HG03139 (cell line): Measurements from ENCODE around the gene SERPINE2.

Experiments
- ATAC-seq: cut with Tn5 transposase; IDR thresholded peaks from one replicate; pipeline ENCODE4 v1.9.1; 2021; ENCODE audit not compliant: unreplicated experiment

SERPINE2 gene

DNA sequence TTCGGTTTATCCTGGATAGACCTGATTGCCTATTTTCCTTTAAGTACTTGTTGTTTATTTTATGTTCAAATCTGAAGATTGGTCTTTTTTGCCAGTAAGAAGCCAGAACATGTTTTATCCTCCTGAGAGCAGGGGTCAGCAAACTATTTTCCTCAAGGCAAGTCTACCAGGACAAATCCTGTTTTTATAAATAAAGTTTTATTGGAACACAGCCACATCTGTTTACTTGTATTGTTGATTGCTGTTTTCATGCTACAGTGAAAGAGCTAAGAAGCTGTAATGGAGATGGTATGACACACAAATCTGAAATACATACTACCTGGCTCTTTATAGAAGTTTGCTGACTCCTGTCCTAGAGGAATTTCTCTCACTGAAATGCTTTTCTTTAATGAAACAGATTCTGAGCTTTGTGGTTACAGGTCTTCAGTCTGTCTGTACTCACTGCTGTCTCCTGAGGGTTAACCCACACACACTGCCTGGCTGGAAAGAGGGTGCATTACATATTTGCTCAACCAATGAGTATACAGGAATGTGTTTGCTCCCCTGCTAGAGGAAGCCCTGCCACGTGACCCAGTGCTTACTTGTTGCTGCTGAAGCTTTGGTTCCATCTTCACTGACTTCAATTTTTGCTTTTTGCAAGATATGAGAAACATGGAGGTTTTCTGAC is 59.2 kb downstream of the SERPINE2 start:
- no peak for ATAC-seq

DNA sequence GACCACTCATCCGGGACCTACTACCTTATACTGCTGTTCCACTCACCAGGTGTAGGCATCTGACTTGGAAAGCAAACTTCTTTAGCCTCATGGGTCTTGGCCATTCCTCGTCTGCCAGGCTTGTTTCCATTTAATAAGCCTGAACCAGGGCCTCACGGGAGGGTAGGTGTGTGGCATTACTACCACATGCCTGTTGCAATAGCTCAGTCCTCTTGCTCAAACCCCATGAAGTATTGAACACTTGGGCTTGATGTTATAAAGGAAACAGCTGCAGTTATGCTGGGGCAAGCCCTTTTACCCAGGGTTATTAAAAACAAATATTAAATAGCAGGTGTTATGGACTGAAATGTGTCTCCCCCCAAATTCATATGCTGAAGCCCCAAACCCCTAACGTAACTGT is 60.6 kb downstream of the SERPINE2 start:
- ATAC-seq, result no peak

DNA sequence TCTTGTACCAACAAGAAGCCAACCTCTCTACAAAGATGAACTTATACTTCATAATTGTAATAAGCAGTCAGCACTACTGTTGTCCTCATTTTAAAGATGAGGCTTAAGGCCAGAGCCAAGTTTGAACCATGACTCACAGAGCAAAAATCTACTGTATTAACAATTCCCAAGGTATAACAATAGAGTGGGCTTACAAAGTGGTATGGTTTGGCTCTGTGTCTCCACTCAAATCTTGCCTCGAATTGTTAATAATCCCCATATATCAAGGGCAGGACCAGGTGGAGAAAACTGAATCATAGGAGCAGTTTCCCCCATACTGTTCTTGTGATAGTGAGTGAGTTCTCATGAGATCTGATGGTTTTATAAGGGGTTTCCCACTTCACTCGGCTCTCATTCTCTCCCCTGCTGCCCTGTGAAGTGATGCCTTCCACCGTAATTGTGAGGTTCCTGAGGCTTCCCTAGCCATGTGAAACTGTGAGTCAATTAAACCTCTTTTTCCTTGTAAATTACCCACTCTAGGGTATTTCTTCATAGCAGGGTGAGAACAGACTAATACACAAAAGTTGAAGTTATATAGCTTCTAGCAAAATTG is 62.4 kb downstream of the SERPINE2 start:
- ATAC-seq, result no peak

DNA sequence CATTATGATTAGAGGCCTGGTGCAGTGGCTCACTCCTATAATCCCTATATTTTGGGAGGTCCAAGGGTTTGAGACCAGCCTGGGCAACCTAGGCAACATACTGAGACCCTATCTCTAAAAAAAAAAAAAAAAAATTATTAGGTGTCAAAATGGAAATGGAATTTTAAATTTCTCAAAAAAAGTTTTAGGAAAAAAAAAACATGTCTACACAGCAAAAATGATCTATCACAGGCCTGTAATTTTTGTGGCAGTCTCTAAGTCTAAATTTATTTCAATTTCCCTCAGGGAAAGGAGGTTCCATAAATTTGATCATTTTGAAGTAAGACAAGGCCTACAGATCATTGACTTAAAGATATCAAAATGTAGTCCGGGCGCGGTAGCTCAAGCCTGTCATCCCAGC is 65.5 kb downstream of the SERPINE2 start:
- ATAC-seq, result no peak

- no peak for ATAC-seq
Measured at GRCh38 chr2:223972656-223973102, 66.4 kb downstream of the SERPINE2 start.

DNA sequence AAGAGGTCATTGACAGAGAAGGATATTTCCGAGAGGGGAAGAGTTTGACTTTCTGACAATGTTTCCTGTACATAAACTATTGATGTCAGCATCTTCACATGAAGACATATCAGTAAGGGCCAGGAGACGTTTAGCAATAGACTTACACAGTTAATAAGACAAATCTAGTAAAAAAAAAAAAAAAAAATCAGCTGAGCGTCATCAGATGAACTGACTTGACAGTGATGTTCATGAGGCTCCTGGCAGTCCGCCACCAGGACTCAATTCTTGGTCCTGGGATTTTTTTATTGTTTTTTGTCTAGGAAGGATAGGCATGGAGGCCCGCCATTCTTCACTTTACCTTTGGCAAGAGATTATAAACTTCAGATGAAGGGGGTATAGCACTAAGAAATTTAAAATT is 67.4 kb downstream of the SERPINE2 start:
- ATAC-seq, result no peak

- peak; percentile 68 for ATAC-seq
Measured at GRCh38 chr2:223970343-223971128, 68.5 kb downstream of the SERPINE2 start.

- no peak for ATAC-seq
Measured at GRCh38 chr2:223969856-223970255, 69.2 kb downstream of the SERPINE2 start.

GRCh38 chr2:223969315-223969714 is 69.8 kb downstream of the SERPINE2 start:
- no peak for ATAC-seq

- ATAC-seq, result no peak
Measured at GRCh38 chr2:223967981-223968380, 71.1 kb downstream of the SERPINE2 start.

DNA sequence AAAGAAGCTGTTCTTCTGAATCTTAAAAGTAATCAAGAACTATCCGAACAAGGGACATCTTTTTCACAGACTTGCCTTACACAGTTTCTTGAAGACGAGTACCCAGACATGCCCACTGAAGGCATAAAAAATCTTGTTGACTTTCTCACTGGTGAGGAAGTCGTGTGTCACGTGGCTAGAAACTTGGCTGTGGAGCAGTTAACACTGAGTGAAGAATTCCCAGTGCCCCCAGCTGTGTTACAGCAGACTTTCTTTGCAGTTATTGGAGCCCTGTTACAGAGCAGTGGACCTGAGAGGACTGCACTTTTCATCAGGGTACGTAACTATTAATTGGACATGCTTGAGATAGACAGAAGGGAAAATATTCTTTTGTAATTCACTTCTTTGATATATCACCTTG is 79.4 kb downstream of the SERPINE2 start:
- no peak for ATAC-seq

GRCh38 chr2:223957092-223957851 is 81.8 kb downstream of the SERPINE2 start, which contains the start of gene MRPL44:
TSS of gene MRPL44 (plus strand) at chr2:223957463. CDS start at chr2:223957473, 10 bp downstream.
- ATAC-seq, result peak; percentile 80

DNA sequence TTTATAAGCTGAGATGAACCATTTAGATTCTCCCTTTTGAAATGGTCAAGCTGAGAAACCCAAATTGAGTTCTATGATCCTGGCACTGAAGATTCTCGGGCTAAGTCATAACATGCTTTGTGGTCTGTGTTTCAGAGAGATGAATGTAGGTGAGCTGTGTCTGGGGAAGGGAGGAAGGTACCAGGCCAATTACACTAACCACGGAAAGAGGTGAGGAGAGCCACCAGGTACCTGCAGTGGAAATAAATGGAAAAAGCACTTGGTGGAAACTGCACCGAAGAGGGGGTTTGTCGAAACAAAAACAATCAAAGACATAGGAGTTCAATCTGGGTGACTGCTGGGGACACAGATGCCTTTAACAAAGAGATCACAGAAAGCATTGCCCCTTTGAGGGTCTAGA is 82.8 kb downstream of the SERPINE2 start:
- peak; percentile 21 for ATAC-seq

DNA sequence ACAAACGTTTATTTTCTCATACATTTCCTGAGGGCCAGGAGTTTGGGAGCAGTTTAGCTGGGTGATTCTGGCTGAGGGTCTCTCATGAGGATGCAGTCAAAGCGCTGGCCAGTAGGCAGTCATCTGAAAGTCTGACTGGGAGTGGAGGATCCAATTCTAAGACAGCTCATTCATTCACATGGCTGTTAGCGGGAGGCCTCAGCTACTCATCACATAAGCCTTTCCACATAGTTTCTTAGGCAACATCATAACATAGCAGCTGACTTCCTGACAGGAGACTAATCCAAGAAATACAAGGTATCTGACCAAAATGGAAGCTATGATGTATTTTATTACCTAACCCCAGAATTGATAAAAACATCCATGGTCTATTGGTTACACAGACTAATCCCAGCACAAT is 84.7 kb downstream of the SERPINE2 start:
- ATAC-seq, result no peak

GRCh38 chr2:223952280-223952968 is 86.7 kb downstream of the SERPINE2 start:
- ATAC-seq, result peak; percentile 49

DNA sequence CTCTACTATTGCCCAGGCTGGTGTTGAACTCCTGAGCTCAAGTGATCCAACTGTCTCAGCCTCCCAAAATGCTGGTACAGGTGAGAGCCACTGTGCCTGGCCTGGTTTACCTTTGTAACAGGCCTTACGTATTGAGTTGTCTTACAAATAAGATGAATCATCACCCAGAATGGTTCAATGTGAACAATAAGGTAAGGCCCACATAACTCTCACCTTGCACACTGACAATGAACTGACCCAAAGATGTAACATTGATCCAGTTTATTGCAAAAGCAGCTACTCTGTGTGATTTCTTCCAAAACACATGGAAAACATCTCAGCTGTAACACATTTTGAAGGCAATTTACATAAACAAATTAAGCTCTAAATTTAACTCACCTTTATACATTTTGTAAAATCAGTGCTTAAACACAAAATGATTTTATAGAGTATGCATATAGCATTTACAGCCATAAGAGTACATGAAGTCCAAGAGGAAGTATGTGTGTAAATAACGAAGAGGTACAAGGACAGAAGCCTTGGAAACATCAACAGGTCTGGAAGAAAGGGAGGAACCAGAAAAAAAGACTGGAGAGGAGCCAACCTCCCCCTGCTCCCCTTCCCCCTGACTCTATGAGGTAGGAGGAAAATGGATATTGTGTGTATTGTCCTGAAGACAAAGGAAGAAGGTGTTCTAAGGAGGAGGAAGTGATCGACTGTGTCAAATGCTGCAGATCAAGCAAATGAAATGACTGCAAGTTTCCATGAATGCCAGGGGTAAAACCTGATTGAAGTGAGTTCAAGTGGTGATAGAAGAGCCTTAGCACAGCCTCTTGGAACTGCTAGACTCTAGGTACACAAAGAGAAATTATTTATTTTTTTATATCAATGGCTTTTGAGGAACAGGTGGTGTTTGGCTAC is 88.4 kb downstream of the SERPINE2 start:
- no peak for ATAC-seq

- ATAC-seq, result no peak
Measured at GRCh38 chr2:223949241-223949840, 89.7 kb downstream of the SERPINE2 start.

DNA sequence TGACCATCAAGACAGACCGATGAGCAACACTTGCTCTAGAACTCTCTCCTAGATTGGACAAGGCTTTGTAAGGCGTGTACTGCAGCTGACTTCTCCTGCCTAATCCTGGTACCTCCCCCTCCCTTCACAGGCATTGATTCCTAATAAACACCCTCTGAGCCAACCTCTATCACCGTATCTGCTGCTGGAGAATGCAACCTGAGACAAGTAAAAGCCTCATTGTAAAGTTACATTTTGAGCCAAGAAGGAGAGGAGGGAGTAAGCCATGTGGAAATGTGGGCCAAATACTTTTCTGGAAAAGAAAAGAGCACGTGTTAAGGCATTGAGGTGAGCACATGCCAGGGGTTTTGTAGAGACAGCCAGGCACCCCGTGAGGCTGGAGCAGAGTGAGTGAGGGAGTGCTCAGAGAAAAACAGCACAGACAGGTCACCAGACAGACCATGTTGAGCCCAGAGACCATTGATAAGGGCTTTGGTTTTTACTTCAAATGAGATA is 91.3 kb downstream of the SERPINE2 start:
- no peak for ATAC-seq

DNA sequence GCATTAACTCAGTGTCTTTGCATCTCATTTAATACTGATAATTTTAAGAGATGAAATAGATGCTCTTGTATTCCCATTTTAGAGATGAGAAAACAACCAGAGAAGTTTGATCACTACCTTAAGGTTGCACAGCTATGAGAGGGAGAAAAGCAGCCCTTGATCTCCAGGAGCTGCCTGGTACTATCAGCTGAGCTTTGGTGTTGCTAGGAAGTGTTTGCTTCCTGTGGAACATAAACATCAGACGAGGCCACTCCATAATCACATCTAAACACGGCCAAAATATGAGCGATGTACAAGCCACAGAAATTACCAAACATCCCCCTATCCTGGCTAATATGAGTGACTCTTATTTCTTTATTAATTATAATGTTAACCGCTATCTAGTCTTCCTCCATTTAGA is 93.3 kb downstream of the SERPINE2 start:
- no peak for ATAC-seq
